ENCODE measurements around the gene KRT3.

Gene KRT3

GRCh38 chr12:52768479-52769200, 27.3 kb downstream of the KRT3 start:
- Histone ChIP-seq H3K4me3 (ENCODE audit: low read depth, low read length) (no peak overlapping the region), H3K27me3 (replicated peaks) (peaks cover 2% of the 10 kb centered on the region), H3K27ac (no peak overlapping the region), H3K36me3 (replicated peaks) (no peaks in the 10 kb centered on the region)
- DNase-seq: no peak
- TF ChIP-seq CTCF (IDR thresholded peaks at IDR 0.05; ENCODE audit: low read depth, low read length, missing control alignments): no peak
- in situ Hi-C loops (cut with HindIII; ENCODE audit: low pct_ligation_motif_present, low sequenced_read_pairs): no loop called here

GRCh38 chr12:52767427-52767826, 28.5 kb downstream of the KRT3 start:
- no peak for TF ChIP-seq CTCF (IDR thresholded peaks at IDR 0.05; ENCODE audit: low read depth, low read length, missing control alignments)
- no peak for DNase-seq
- Histone ChIP-seq H3K27ac (no peak overlapping the region), H3K36me3 (replicated peaks) (no peaks in the 10 kb centered on the region), H3K27me3 (replicated peaks) (peaks cover 2% of the 10 kb centered on the region), H3K4me3 (ENCODE audit: low read depth, low read length) (no peak overlapping the region)
- in situ Hi-C loops (cut with HindIII; ENCODE audit: low pct_ligation_motif_present, low sequenced_read_pairs): no loop called here

DNA sequence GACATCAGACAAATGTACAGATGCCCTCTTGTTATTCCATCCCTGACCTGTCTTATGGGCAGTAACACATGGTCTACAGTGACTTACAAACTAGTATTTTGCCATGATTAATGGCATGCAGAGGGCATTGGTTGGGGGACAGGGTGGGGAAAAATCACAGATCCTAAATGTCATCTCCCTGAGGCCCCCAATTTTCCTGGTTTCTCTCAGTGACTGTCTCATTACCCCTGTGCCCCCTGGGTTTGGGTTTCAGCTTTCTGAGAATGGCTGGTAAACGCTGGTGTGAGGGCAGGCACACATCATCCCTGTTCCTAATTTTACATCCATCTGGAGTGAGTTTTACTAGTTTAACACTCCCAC, 28.9 kb downstream of the KRT3 start:
- DNase-seq: no peak
- no peak for TF ChIP-seq CTCF (IDR thresholded peaks at IDR 0.05; ENCODE audit: low read depth, low read length, missing control alignments)
- H3K27ac ChIP-seq: no peak overlapping the region
- peaks cover 1% of the 10 kb centered on the region for H3K27me3 ChIP-seq (replicated peaks)
- H3K4me3 ChIP-seq (ENCODE audit: low read depth, low read length): no peak overlapping the region
- in situ Hi-C loops (cut with HindIII; ENCODE audit: low pct_ligation_motif_present, low sequenced_read_pairs): no loop called here
- H3K36me3 ChIP-seq (replicated peaks): no peaks in the 10 kb centered on the region

GRCh38 chr12:52766351-52767019, 29.4 kb downstream of the KRT3 start:
- Histone ChIP-seq H3K27me3 (replicated peaks) (no peaks in the 10 kb centered on the region), H3K27ac (no peak overlapping the region), H3K36me3 (replicated peaks) (no peaks in the 10 kb centered on the region), H3K4me3 (ENCODE audit: low read depth, low read length) (no peak overlapping the region)
- in situ Hi-C loops (cut with HindIII; ENCODE audit: low pct_ligation_motif_present, low sequenced_read_pairs): no loop called here
- TF ChIP-seq CTCF (IDR thresholded peaks at IDR 0.05; ENCODE audit: low read depth, low read length, missing control alignments): no peak
- DNase-seq: no peak

- no peaks in the 10 kb centered on the region for H3K27me3 ChIP-seq (replicated peaks)
- in situ Hi-C loops (cut with HindIII; ENCODE audit: low pct_ligation_motif_present, low sequenced_read_pairs): no loop called here
- H3K27ac ChIP-seq: no peak overlapping the region
- no peak for DNase-seq
- H3K36me3 ChIP-seq (replicated peaks): no peaks in the 10 kb centered on the region
- TF ChIP-seq CTCF (IDR thresholded peaks at IDR 0.05; ENCODE audit: low read depth, low read length, missing control alignments): no peak
- H3K4me3 ChIP-seq (ENCODE audit: low read depth, low read length): no peak overlapping the region
Measured at GRCh38 chr12:52765702-52766101, 30.2 kb downstream of the KRT3 start.

Measured in brain microvascular endothelial cell (primary cell).